Type B pancreatic cell (in vitro differentiated cells): ENCODE results near the gene CEP250. TPM values are rescaled to one million over a fixed set of nuclear protein-coding genes. Genes with fewer than 3 reads are reported as not detected.

Experiments
- DNase-seq: peaks from one replicate; pipeline ENCODE4 v3.0.0; 2021; ENCODE audit warnings: mixed read lengths; ENCODE audit not compliant: unreplicated experiment; ENCODE audit errors: extremely low spot score
- H3K27ac Mint-ChIP-seq: 2 replicates; pipeline ENCODE4 v1.8.0; 2021; ENCODE audit warnings: mild to moderate bottlenecking, mixed read lengths
- H3K27me3 Mint-ChIP-seq: 2 replicates; pipeline ENCODE4 v1.8.0; 2021; ENCODE audit warnings: mixed read lengths
- H3K36me3 Mint-ChIP-seq: 2 replicates; pipeline ENCODE4 v1.8.0; 2021; ENCODE audit warnings: mixed read lengths
- H3K4me1 Mint-ChIP-seq: one replicate; pipeline ENCODE4 v1.8.0; 2021; ENCODE audit warnings: mixed read lengths; ENCODE audit not compliant: unreplicated experiment
- H3K4me3 Mint-ChIP-seq: 2 replicates; pipeline ENCODE4 v1.8.0; 2021; ENCODE audit warnings: mild to moderate bottlenecking, mixed read lengths
- H3K9me3 Mint-ChIP-seq: 2 replicates; pipeline ENCODE4 v1.8.0; 2021; ENCODE audit warnings: mixed read lengths
- CTCF ChIP-seq: fragments of 200-600 bp; sonication (generic); conservative IDR thresholded peaks from 2 replicates; pipeline ENCODE4 v1.5.0; 2021; ENCODE audit warnings: antibody characterized with exemption, mild to moderate bottlenecking
- total RNA-seq: library from RNA; stranded (reverse); gene quantifications from 2 replicates; pipeline ENCODE4 v1.2.1, GENCODE V29; 2021; ENCODE audit warnings: low replicate concordance

CEP250 gene
- total RNA-seq, 1 donor from 2014 or later: 57.1 TPM

GRCh38 chr20:35518955-35519354 is 63.6 kb downstream of the CEP250 start:
- no peak overlapping the region for H3K4me3 Mint-ChIP-seq
- H3K27ac Mint-ChIP-seq: no peak overlapping the region
- no peaks in the 10 kb centered on the region for H3K36me3 Mint-ChIP-seq
- H3K27me3 Mint-ChIP-seq: no peaks in the 10 kb centered on the region
- no peaks in the 10 kb centered on the region for H3K4me1 Mint-ChIP-seq
- TF ChIP-seq CTCF: no peak
- no peaks in the 10 kb centered on the region for H3K9me3 Mint-ChIP-seq
- no peak for DNase-seq

- no peak overlapping the region for H3K4me3 Mint-ChIP-seq
- TF ChIP-seq CTCF: peak; percentile 66
- no peaks in the 10 kb centered on the region for H3K9me3 Mint-ChIP-seq
- H3K4me1 Mint-ChIP-seq: no peaks in the 10 kb centered on the region
- H3K36me3 Mint-ChIP-seq: no peaks in the 10 kb centered on the region
- DNase-seq: no peak
- no peaks in the 10 kb centered on the region for H3K27me3 Mint-ChIP-seq
- H3K27ac Mint-ChIP-seq: no peak overlapping the region
Measured at GRCh38 chr20:35523298-35523888, 68.0 kb downstream of the CEP250 start.

- H3K27me3 Mint-ChIP-seq: no peaks in the 10 kb centered on the region
- H3K4me1 Mint-ChIP-seq: no peaks in the 10 kb centered on the region
- DNase-seq: no peak
- H3K9me3 Mint-ChIP-seq: no peaks in the 10 kb centered on the region
- H3K27ac Mint-ChIP-seq: no peak overlapping the region
- TF ChIP-seq CTCF: no peak
- no peak overlapping the region for H3K4me3 Mint-ChIP-seq
- no peaks in the 10 kb centered on the region for H3K36me3 Mint-ChIP-seq
Measured at GRCh38 chr20:35525639-35526038, 70.2 kb downstream of the CEP250 start.

- Mint-ChIP-seq H3K9me3 (no peaks in the 10 kb centered on the region), H3K4me1 (no peaks in the 10 kb centered on the region), H3K27ac (no peak overlapping the region), H3K36me3 (no peaks in the 10 kb centered on the region), H3K4me3 (no peak overlapping the region), H3K27me3 (no peaks in the 10 kb centered on the region)
- TF ChIP-seq CTCF: no peak
- DNase-seq: no peak
Measured at GRCh38 chr20:35527122-35527769, 71.8 kb downstream of the CEP250 start.

- Mint-ChIP-seq H3K4me3 (no peak within 1 kb of the TSS), H3K4me1 (no peaks in the 10 kb centered on the region), H3K9me3 (no peaks in the 10 kb centered on the region), H3K27ac (no peak within 1 kb of the TSS), H3K36me3 (no peaks in the 10 kb centered on the region), H3K27me3 (no peaks in the 10 kb centered on the region)
- no peak for TF ChIP-seq CTCF
- no peak for DNase-seq
Measured at GRCh38 chr20:35529552-35529951, 74.2 kb downstream of the CEP250 start, which contains the start of gene C20orf173. C20orf173 (minus strand) TSS chr20:35529652; CDS start chr20:35529373, 279 bp downstream.
